Activated T-helper 2 cell treated with anti-CD3 and anti-CD28 coated beads, Interferon-gamma antibody, Interleukin-2, Interleukin-4, amounts not matched to agents 10 μg/mL and 5 μg/mL and 100 μg/mL, durations not matched to agents 14 hours and 24 hours and 36 hours (primary cell): ENCODE measurements around the gene TTLL4. TPM values are rescaled to one million over a fixed set of nuclear protein-coding genes. Genes with fewer than 3 reads are reported as not detected.
"Not testable (repeated sequence)": the region's sequence is repeated elsewhere in the genome, so short reads cannot be mapped to it uniquely, and the experiment has no call there.

ENCODE experiments used
- DNase-seq: peaks from one replicate; pipeline ENCODE4 v3.0.0; 2021; ENCODE audit warnings: low spot score
- H3K27ac Mint-ChIP-seq: one replicate; pipeline ENCODE4 v1.8.0; 2021; ENCODE audit warnings: mixed read lengths
- H3K27me3 Mint-ChIP-seq: one replicate; pipeline ENCODE4 v1.8.0; 2021; ENCODE audit warnings: low read depth, mixed read lengths
- H3K36me3 Mint-ChIP-seq: one replicate; pipeline ENCODE4 v1.8.0; 2021; ENCODE audit warnings: low read depth, mixed read lengths
- H3K4me1 Mint-ChIP-seq: one replicate; pipeline ENCODE4 v1.8.0; 2021; ENCODE audit warnings: low read depth, mixed read lengths
- H3K4me3 Mint-ChIP-seq: one replicate; pipeline ENCODE4 v1.8.0; 2021; ENCODE audit warnings: low read depth, mild to moderate bottlenecking, moderate library complexity, mixed read lengths
- H3K9me3 Mint-ChIP-seq: one replicate; pipeline ENCODE4 v1.8.0; 2021; ENCODE audit warnings: mixed read lengths
- intact Hi-C: fragments of 100-400 bp; cut with micrococcal nuclease; formaldehyde crosslinking; loops from one replicate; pipeline ENCODE4 v1.15.1; 2023
- total RNA-seq: library from RNA; stranded (reverse); gene quantifications from 2 replicates; pipeline ENCODE4 v1.2.3, GENCODE V29; 2022

Gene TTLL4
- total RNA-seq, 1 donor from 2014 or later: 55.7 TPM

DNA sequence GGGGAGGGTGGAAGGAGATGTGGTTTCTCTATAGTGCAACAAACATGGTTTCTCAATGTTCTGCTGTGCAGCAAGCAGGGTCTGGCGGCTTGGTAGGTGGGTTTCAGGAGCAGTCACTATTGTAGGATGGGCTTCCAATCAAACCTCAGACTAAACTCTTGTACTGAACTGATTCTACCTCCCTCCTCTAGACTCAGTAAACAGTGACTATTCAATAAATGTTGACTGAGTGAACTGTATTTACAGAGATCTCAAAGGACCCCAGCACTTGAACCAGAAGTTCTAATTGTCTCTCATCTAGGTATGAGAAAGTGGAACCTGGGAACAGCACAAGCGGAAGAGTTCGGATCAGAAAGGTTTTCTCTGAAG lies 44.5 kb downstream of the TTLL4 start:
- Mint-ChIP-seq H3K4me1 (no peaks in the 10 kb centered on the region), H3K27ac (no peak overlapping the region), H3K36me3 (peaks cover 43% of the 10 kb centered on the region), H3K4me3 (no peak overlapping the region), H3K27me3 (no peaks in the 10 kb centered on the region), H3K9me3 (no peaks in the 10 kb centered on the region)
- intact Hi-C loops: no loop called here
- DNase-seq: no peak

GRCh38 chr2:218755567-218756404 lies 45.2 kb downstream of the TTLL4 start:
- intact Hi-C loops: no loop called here
- Mint-ChIP-seq H3K27me3 (no peaks in the 10 kb centered on the region), H3K27ac (no peak overlapping the region), H3K9me3 (no peaks in the 10 kb centered on the region), H3K4me3 (no peak overlapping the region), H3K36me3 (peaks cover 38% of the 10 kb centered on the region), H3K4me1 (no peaks in the 10 kb centered on the region)
- no peak for DNase-seq

DNA sequence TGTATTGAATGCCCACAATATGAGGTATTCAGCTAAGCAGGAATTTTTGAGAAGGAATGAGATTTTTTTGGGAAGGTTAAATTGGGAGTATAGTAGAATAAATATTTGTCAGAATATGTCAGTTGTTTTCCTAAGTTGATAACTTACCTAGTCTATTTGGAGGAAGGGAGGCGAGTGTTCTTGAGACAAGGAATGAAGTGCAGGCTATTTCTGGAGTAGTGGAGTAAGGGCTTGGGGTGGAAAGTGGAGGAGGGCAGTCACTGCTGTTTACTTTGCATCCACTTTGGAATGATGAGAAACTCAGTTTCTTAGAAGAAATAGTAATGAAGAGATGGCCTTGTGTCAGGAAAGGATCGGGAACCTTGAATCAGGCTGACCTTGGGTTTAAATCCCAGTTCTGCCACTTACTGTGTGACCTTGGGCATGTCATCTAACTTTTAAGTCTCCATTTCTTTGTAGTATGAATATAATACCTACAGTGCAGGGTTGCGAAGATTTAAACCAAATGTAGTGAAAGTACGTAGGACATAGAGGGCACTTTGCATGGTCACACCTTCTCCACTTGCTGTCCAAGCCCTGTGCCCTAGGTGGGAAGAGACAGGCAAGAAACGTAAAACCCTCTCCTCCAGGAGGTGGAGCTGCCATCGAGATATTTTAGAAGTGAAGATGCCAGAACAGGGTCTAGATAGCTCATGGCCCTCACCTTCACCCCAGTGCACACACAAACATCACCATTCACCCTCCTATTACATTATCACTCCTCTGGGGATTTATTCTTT lies 46.2 kb downstream of the TTLL4 start:
- H3K27me3 Mint-ChIP-seq: no peaks in the 10 kb centered on the region
- no peaks in the 10 kb centered on the region for H3K9me3 Mint-ChIP-seq
- no peak overlapping the region for H3K27ac Mint-ChIP-seq
- H3K4me3 Mint-ChIP-seq: no peak overlapping the region
- no peak for DNase-seq
- intact Hi-C loops: no loop called here
- no peaks in the 10 kb centered on the region for H3K4me1 Mint-ChIP-seq
- peaks cover 30% of the 10 kb centered on the region for H3K36me3 Mint-ChIP-seq

DNA sequence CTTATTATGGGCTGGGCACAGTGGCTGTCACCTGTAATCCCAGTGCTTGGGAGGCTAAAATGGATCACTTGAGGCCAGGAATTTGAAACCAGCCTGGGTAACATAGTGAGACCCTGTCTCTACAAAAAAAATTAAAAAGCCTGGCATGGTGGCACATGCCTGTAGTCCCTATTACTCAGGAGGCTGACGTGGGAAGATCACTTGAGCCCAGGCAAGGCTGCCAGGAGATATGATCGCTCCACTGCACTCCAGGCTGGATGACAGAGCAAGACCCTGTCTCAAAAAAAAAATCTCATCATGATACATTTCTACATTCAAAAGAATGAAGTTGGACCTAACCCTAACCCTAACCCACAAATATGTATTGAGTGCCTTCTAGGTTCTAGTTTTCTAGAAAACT lies 51.2 kb downstream of the TTLL4 start:
- H3K27me3 Mint-ChIP-seq: no peaks in the 10 kb centered on the region

DNA sequence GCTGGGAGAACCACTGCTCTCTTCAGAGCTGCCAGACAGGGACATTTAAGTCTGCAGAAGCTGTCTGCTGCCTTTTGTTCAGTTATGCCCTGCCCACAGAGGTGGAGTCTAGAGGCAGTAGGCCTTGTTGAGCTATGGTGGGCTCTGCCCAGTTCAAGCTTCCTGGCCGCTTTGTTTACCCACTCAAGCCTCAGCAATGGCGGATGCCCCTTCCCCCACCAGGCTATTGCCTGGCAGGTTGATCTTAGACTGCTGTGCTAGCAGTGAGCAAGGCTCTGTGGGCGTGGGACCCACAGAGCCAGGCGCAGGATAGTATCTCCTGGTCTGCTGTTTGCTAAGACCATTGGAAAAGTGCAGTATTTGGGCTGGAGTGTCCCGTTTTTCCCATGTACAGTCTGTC lies 62.1 kb downstream of the TTLL4 start:
- H3K4me3 Mint-ChIP-seq, DNase-seq, H3K27ac Mint-ChIP-seq, intact Hi-C loops, H3K4me1 Mint-ChIP-seq, H3K36me3 Mint-ChIP-seq, H3K27me3 Mint-ChIP-seq: not testable (repeated sequence)
- peaks cover 11% of the 10 kb centered on the region for H3K9me3 Mint-ChIP-seq

More for the DNA sequence above, 51.2 kb downstream of the TTLL4 start:
- Mint-ChIP-seq H3K4me1 (no peaks in the 10 kb centered on the region), H3K36me3 (no peaks in the 10 kb centered on the region), H3K9me3 (no peaks in the 10 kb centered on the region), H3K27ac (no peak overlapping the region), H3K4me3 (no peak overlapping the region)
- intact Hi-C loops: no loop called here
- DNase-seq: no peak

- intact Hi-C loops: no loop called here
- H3K9me3 Mint-ChIP-seq: peaks cover 11% of the 10 kb centered on the region
- no peak for DNase-seq
- H3K27ac Mint-ChIP-seq: no peak overlapping the region
- peaks cover 7% of the 10 kb centered on the region for H3K36me3 Mint-ChIP-seq
- peaks cover 8% of the 10 kb centered on the region for H3K27me3 Mint-ChIP-seq
- no peaks in the 10 kb centered on the region for H3K4me1 Mint-ChIP-seq
- no peak overlapping the region for H3K4me3 Mint-ChIP-seq
These were observed 63.2 kb downstream of the TTLL4 start for GRCh38 chr2:218773881-218774280.

DNA sequence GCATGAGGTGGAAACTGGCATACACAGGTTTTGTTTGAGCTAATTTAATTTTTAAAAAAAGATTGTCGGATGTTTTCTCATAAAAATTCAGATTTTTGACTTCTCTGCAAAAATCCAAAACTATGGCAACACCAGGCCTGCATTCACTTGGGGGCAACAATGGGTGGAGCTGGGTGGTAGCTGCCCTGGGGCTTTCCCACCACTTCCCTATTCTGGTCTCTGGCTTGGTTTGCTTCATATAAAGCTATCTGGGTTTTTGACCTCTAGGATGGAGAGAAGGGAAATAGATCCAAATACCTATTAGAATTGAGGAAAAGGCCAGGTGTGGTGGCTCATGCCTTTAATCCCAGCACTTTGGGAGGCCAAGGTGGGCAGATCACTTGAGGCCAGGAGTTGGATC lies 65.9 kb downstream of the TTLL4 start:
- intact Hi-C loops: no loop called here
- Mint-ChIP-seq H3K4me3 (no peak overlapping the region), H3K9me3 (peaks cover 11% of the 10 kb centered on the region), H3K36me3 (peaks cover 7% of the 10 kb centered on the region), H3K27ac (no peak overlapping the region), H3K4me1 (no peaks in the 10 kb centered on the region), H3K27me3 (peaks cover 23% of the 10 kb centered on the region)
- DNase-seq: no peak

GRCh38 chr2:218777276-218777990 lies 66.8 kb downstream of the TTLL4 start:
- intact Hi-C loops: no loop called here
- H3K9me3 Mint-ChIP-seq: peaks cover 11% of the 10 kb centered on the region

DNA sequence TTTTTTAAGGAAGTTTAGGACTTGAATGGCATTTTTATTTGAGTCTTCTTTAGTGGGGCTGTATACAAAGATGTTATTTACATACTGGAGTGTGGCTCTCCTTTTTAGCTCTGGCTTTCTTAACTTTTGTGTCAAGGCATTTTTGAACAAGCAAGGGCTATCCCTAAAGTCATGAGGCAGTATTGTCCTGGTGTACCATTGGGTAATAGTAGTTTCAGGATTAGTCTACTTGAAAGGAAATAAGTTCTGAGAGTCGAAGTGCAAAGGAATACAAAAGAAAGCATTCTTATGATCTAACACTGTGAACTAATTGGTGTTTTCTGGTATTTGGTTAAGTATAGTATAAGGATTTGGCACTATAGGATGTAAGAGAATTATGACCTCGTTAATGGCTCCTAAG lies 69.4 kb downstream of the TTLL4 start:
- Mint-ChIP-seq H3K27me3 (peaks cover 48% of the 10 kb centered on the region), H3K36me3 (peaks cover 7% of the 10 kb centered on the region), H3K9me3 (peaks cover 11% of the 10 kb centered on the region), H3K4me1 (no peaks in the 10 kb centered on the region), H3K4me3 (no peak overlapping the region), H3K27ac (no peak overlapping the region)
- no peak for DNase-seq
- intact Hi-C loops: loop anchor here (10.0 kb wide), 1 partner anchor 205 kb away; the partner anchor contains the start of gene FEV

More at GRCh38 chr2:218777276-218777990, 66.8 kb downstream of the TTLL4 start:
- peaks cover 29% of the 10 kb centered on the region for H3K27me3 Mint-ChIP-seq
- no peak overlapping the region for H3K4me3 Mint-ChIP-seq
- peaks cover 7% of the 10 kb centered on the region for H3K36me3 Mint-ChIP-seq
- no peak for DNase-seq
- H3K27ac Mint-ChIP-seq: no peak overlapping the region
- no peaks in the 10 kb centered on the region for H3K4me1 Mint-ChIP-seq

DNA sequence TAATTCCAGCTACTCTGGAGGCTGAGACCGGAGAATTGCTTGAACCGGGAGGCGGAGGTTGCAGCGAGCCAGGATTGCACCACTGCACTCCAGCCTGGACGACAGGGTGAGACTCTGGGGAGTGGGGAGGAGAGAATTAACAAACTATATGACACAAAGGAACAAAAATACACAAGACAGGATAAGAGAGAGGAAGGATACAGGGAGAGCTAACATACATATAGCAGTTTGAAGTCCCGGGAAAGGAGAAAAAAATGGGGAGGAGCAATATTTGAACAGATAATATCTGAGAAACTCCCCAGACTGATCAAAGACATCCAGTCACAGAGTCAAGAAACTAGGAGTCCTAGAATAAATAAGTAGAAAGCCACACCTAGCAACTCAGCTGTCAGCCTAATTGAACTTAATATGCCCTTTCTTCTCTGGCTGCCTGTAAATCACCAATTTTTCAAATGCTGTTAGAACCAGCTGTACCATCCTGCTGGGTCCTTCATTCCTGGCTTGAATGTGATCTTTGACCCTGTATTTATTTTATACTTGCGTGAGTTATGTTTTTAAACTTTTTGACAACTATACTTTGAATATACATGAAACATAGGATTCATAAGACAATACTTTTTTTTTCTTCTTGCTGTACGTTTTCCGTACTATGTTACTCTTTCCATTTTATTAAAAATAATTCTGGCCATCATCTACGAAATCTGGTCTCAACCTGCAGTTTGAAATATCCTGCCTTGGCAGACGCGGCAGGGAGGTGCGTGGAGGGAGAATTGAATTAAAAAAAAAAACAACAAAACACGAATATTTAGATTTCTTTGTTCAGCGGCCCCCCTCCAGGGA lies 70.4 kb downstream of the TTLL4 start:
- no peak for DNase-seq
- H3K4me1 Mint-ChIP-seq: no peaks in the 10 kb centered on the region
- H3K9me3 Mint-ChIP-seq: peaks cover 9% of the 10 kb centered on the region
- intact Hi-C loops: loop anchor here (10.0 kb wide), 1 partner anchor 204 kb away; the partner anchor contains the start of gene FEV
- no peak overlapping the region for H3K27ac Mint-ChIP-seq
- H3K27me3 Mint-ChIP-seq: peaks cover 52% of the 10 kb centered on the region
- H3K36me3 Mint-ChIP-seq: peaks cover 6% of the 10 kb centered on the region
- H3K4me3 Mint-ChIP-seq: no peak overlapping the region

GRCh38 chr2:218781691-218782527 lies 71.3 kb downstream of the TTLL4 start, which contains the start of gene CYP27A1:
Gene CYP27A1 (plus strand): TSS chr2:218782147. CDS start chr2:218782183, 36 bp downstream.
- Mint-ChIP-seq H3K4me3 (no peak within 1 kb of the TSS), H3K27ac (no peak within 1 kb of the TSS), H3K36me3 (peaks cover 4% of the 10 kb centered on the region), H3K27me3 (peaks cover 52% of the 10 kb centered on the region), H3K4me1 (no peaks in the 10 kb centered on the region), H3K9me3 (peaks cover 5% of the 10 kb centered on the region)
- DNase-seq: no peak
- intact Hi-C loops: loop anchor here (10.0 kb wide), 1 partner anchor 203 kb away; the partner anchor contains the start of gene FEV
